Measurements from ENCODE around the gene FPGS. TPM values are rescaled to one million over a fixed set of nuclear protein-coding genes. Genes with fewer than 3 reads are reported as not detected.

Gene FPGS
- total and polyA plus RNA-seq, 8 donors, result 38.8 to 97.4 (median 51.8) TPM

DNA sequence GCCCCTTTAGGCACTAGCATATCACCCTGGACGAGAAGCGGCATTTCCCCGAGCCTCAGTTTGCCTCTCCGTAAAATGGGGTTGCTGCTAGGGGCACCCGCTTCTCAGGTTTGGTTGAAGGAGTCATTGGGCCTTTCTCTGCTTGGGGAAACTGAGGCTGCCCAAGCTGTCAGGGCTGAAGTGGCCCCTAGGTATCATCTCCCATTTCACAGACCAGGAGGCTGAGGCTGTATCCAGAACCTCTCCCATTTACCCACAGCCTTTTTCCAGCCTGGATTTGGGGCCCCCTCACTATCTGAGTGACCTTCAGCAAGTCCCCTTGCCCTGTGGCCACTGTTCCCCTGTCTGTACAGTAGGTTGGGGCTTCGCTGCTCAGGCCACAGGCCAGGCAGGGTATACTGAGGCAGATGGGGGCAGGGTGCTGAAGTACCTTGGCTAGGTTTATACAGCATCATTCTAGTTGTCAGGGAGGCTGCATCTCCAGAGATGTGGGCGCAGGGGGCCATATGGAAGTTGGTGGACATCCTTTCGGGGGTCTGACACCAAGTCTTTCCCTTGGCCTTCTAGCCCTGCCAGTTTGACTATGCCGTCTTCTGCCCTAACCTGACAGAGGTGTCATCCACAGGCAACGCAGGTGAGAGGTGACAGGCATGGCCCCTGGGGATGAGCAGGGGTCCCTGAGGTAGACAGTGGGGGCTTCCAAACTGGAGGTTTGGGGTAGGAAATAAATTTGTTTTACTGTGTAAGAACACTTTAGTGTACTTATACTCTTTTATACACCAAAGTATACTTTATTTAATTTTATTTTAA is 7.9 kb downstream of the FPGS start:
- DNase-seq, result no peak
- Histone ChIP-seq H3K27ac (no peak overlapping the region), H3K9me3 (no peaks in the 10 kb centered on the region), H3K27me3 (no peaks in the 10 kb centered on the region), H3K4me3 (no peak overlapping the region), H3K36me3 (peaks cover 0 to 97% of the 10 kb centered on the region in 2 donors), H3K4me1 (peaks cover 0 to 8% of the 10 kb centered on the region in 2 donors)
- TF ChIP-seq, protein P1, sequence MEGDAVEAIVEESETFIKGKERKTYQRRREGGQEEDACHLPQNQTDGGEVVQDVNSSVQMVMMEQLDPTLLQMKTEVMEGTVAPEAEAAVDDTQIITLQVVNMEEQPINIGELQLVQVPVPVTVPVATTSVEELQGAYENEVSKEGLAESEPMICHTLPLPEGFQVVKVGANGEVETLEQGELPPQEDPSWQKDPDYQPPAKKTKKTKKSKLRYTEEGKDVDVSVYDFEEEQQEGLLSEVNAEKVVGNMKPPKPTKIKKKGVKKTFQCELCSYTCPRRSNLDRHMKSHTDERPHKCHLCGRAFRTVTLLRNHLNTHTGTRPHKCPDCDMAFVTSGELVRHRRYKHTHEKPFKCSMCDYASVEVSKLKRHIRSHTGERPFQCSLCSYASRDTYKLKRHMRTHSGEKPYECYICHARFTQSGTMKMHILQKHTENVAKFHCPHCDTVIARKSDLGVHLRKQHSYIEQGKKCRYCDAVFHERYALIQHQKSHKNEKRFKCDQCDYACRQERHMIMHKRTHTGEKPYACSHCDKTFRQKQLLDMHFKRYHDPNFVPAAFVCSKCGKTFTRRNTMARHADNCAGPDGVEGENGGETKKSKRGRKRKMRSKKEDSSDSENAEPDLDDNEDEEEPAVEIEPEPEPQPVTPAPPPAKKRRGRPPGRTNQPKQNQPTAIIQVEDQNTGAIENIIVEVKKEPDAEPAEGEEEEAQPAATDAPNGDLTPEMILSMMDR (IDR thresholded peaks at IDR 0.05), result no peak
- no peak for ATAC-seq
- intact Hi-C loops (cut with DNase I), result no loop called here

DNA sequence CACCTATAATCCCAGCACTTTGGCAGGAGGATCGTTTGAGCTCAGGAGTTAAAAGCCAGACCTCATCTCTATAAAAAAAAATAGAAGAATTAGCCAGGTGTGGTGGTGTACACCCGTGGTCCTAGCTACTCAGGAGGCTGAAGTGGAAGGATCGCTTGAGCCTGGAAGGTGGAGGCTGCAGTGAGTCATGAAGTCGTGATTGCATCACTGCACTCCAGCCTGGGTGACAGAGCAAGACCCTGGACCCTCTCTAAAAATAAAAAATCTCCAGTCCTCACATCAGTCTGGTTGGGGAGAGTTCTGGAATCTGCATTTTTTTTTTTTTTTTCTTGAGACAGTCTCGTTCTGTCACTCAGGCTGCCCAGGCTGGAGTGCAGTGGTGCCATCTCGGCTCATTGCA is 9.3 kb downstream of the FPGS start:
- TF ChIP-seq, protein P1 (IDR thresholded peaks at IDR 0.05), result no peak
- intact Hi-C loops (cut with DNase I), result no loop called here
- H3K36me3 ChIP-seq, result peaks cover 0 to 97% of the 10 kb centered on the region in 2 donors

DNA sequence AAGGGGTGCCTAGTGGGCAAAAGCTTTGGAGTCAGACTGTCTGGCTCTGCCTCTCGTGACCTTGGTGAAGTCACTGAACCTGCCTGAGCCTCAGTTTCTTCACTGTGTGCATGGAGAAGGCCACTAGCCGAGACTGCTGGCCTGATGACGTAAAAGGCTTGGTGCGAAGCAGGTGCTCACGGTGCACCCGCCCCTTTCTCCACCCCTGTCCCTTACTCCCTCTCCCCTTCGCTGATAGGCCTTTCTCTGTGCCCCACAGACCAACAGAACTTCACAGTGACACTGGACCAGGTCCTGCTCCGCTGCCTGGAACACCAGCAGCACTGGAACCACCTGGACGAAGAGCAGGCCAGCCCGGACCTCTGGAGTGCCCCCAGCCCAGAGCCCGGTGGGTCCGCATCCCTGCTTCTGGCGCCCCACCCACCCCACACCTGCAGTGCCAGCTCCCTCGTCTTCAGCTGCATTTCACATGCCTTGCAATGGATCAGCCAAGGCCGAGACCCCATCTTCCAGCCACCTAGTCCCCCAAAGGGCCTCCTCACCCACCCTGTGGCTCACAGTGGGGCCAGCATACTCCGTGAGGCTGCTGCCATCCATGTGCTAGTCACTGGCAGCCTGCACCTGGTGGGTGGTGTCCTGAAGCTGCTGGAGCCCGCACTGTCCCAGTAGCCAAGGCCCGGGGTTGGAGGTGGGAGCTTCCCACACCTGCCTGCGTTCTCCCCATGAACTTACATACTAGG is 10.4 kb downstream of the FPGS start:
- no peak for ATAC-seq
- TF ChIP-seq, protein P1 (IDR thresholded peaks at IDR 0.05), result no peak
- no peaks in the 10 kb centered on the region for H3K27me3 ChIP-seq
- intact Hi-C loops (cut with DNase I), result no loop called here
- no peak for DNase-seq
- H3K4me1 ChIP-seq, result peaks cover 0 to 7% of the 10 kb centered on the region in 2 donors
- peak overlapping the region in 1 of 2 donors; percentile 30 for H3K27ac ChIP-seq
- H3K4me3 ChIP-seq, result no peak overlapping the region
- no peaks in the 10 kb centered on the region for H3K9me3 ChIP-seq
- peaks cover 0 to 97% of the 10 kb centered on the region in 2 donors for H3K36me3 ChIP-seq

More for the DNA sequence above, 9.3 kb downstream of the FPGS start:
- Histone ChIP-seq H3K9me3 (no peaks in the 10 kb centered on the region), H3K27me3 (no peaks in the 10 kb centered on the region), H3K4me3 (no peak overlapping the region), H3K4me1 (peaks cover 0 to 7% of the 10 kb centered on the region in 2 donors), H3K27ac (no peak overlapping the region)
- ATAC-seq (no peak), DNase-seq (no peak)

DNA sequence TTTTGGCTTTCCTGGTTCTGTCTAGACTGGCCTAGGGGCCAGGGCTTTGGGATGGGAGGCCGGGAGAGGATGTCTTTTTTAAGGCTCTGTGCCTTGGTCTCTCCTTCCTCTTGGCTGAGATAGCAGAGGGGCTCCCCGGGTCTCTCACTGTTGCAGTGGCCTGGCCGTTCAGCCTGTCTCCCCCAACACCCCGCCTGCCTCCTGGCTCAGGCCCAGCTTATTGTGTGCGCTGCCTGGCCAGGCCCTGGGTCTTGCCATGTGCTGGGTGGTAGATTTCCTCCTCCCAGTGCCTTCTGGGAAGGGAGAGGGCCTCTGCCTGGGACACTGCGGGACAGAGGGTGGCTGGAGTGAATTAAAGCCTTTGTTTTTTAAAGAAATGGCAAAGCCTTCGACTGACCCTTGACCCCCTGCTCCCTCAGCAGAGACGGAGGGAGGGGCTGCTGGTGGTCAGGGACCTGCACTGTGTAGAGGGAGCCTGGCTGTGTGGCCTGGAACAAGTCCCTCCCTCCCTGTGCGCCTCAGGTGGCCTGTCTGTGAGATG is 11.1 kb downstream of the FPGS start:
- H3K27me3 ChIP-seq, result no peaks in the 10 kb centered on the region
- TF ChIP-seq, protein P1 (IDR thresholded peaks at IDR 0.05), result no peak
- H3K4me1 ChIP-seq, result peaks cover 0 to 7% of the 10 kb centered on the region in 2 donors
- intact Hi-C loops (cut with DNase I), result no loop called here
- DNase-seq, result no peak
- no peak overlapping the region for H3K4me3 ChIP-seq
- ATAC-seq, result peak; percentile 8
- H3K27ac ChIP-seq, result peak overlapping the region in 1 of 2 donors; percentile 30
- no peaks in the 10 kb centered on the region for H3K9me3 ChIP-seq
- H3K36me3 ChIP-seq, result peaks cover 0 to 97% of the 10 kb centered on the region in 2 donors

All from left lung (tissue), 10 donors.